SK-N-SH (cell line): ENCODE results near the gene ANKRD44.

Experiments used
- ELF1 ChIP-seq: IDR thresholded peaks from 2 replicates; pipeline ENCODE4 v1.4.0; 2012
- EP300 ChIP-seq, 2 experiments: IDR thresholded peaks; 2 replicates each; pipeline versions ENCODE4 v1.4.0 to v1.6.1; 2012; ENCODE audit warnings: borderline replicate concordance in 1 of 2, low read depth in 1 of 2, low read length in 1 of 2
- EZH2phosphoT487 ChIP-seq: fragments of 200-600 bp; sonication (generic); IDR thresholded peaks from 2 replicates; pipeline ENCODE4 v1.6.1; 2017; ENCODE audit warnings: low read depth, mixed run types, mild to moderate bottlenecking, antibody characterized with exemption, moderate library complexity, borderline replicate concordance
- GABPA ChIP-seq: IDR thresholded peaks from 2 replicates; pipeline ENCODE4 v1.4.0; 2012; ENCODE audit warnings: low read depth, mild to moderate bottlenecking
- IRF3 ChIP-seq: fragments of 150-350 bp; IDR thresholded peaks from 2 replicates; pipeline ENCODE4 v1.6.1; 2016; ENCODE audit warnings: mild to moderate bottlenecking, low read depth, low read length
- POLR2AphosphoS5 ChIP-seq: IDR thresholded peaks from 2 replicates; pipeline ENCODE4 v1.6.1; 2012; ENCODE audit warnings: low read depth, low read length
- SMC3 ChIP-seq: IDR thresholded peaks from 2 replicates; pipeline ENCODE4 v1.6.1; 2012; ENCODE audit warnings: low read depth, low read length, improper control_type of control experiment
- YY1 ChIP-seq: IDR thresholded peaks from 2 replicates; pipeline ENCODE4 v1.4.0; 2012; ENCODE audit warnings: low read depth, mild to moderate bottlenecking
- TF ChIP-seq, protein P1 (sequence below): fragments of 200-600 bp; sonication (generic); IDR thresholded peaks from 2 replicates; pipeline ENCODE4 v1.6.1; 2017; ENCODE audit warnings: antibody characterized with exemption, mild to moderate bottlenecking, moderate library complexity
- TF ChIP-seq, protein P2 (sequence below): IDR thresholded peaks from 2 replicates; pipeline ENCODE4 v1.6.1; 2012; ENCODE audit warnings: mild to moderate bottlenecking, low read depth, low read length, moderate library complexity

GRCh38 chr2:197109326-197109725 lies 201.3 kb downstream of the ANKRD44 start:
- TF ChIP-seq, protein P1, sequence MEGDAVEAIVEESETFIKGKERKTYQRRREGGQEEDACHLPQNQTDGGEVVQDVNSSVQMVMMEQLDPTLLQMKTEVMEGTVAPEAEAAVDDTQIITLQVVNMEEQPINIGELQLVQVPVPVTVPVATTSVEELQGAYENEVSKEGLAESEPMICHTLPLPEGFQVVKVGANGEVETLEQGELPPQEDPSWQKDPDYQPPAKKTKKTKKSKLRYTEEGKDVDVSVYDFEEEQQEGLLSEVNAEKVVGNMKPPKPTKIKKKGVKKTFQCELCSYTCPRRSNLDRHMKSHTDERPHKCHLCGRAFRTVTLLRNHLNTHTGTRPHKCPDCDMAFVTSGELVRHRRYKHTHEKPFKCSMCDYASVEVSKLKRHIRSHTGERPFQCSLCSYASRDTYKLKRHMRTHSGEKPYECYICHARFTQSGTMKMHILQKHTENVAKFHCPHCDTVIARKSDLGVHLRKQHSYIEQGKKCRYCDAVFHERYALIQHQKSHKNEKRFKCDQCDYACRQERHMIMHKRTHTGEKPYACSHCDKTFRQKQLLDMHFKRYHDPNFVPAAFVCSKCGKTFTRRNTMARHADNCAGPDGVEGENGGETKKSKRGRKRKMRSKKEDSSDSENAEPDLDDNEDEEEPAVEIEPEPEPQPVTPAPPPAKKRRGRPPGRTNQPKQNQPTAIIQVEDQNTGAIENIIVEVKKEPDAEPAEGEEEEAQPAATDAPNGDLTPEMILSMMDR: no peak
- TF ChIP-seq EP300 (IDR thresholded peaks at IDR 0.05; ENCODE audit: borderline replicate concordance in 1 of 2, low read depth in 1 of 2, low read length in 1 of 2) (no peak), GABPA (no peak), IRF3 (no peak), ELF1 (no peak), EZH2phosphoT487 (no peak), SMC3 (no peak), YY1 (no peak), POLR2AphosphoS5 (no peak)
- TF ChIP-seq, protein P2, sequence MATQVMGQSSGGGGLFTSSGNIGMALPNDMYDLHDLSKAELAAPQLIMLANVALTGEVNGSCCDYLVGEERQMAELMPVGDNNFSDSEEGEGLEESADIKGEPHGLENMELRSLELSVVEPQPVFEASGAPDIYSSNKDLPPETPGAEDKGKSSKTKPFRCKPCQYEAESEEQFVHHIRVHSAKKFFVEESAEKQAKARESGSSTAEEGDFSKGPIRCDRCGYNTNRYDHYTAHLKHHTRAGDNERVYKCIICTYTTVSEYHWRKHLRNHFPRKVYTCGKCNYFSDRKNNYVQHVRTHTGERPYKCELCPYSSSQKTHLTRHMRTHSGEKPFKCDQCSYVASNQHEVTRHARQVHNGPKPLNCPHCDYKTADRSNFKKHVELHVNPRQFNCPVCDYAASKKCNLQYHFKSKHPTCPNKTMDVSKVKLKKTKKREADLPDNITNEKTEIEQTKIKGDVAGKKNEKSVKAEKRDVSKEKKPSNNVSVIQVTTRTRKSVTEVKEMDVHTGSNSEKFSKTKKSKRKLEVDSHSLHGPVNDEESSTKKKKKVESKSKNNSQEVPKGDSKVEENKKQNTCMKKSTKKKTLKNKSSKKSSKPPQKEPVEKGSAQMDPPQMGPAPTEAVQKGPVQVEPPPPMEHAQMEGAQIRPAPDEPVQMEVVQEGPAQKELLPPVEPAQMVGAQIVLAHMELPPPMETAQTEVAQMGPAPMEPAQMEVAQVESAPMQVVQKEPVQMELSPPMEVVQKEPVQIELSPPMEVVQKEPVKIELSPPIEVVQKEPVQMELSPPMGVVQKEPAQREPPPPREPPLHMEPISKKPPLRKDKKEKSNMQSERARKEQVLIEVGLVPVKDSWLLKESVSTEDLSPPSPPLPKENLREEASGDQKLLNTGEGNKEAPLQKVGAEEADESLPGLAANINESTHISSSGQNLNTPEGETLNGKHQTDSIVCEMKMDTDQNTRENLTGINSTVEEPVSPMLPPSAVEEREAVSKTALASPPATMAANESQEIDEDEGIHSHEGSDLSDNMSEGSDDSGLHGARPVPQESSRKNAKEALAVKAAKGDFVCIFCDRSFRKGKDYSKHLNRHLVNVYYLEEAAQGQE: no peak
